H1 (cell line): Measurements from ENCODE around the gene CTXN1. TPM values are rescaled to one million over a fixed set of nuclear protein-coding genes. Genes with fewer than 3 reads are reported as not detected.

Experiments used
- ASH2L ChIP-seq: fragments of 200-600, 300-600 bp; sonication (generic); IDR thresholded peaks from one replicate; pipeline ENCODE4 v1.7.1; 2017; ENCODE audit warnings: low read length
- BACH1 ChIP-seq: IDR thresholded peaks from 2 replicates; pipeline ENCODE4 v1.6.1; 2012; ENCODE audit warnings: low read length, improper control_type of control experiment
- CBX8 ChIP-seq: fragments of 300-800, 300-1000 bp; sonication (generic); IDR thresholded peaks from 2 replicates; pipeline ENCODE4 v1.7.1; 2016; ENCODE audit warnings: low read depth, low read length, borderline replicate concordance
- CREB1 ChIP-seq: IDR thresholded peaks from 2 replicates; pipeline ENCODE4 v1.6.1; 2012; ENCODE audit warnings: inconsistent platforms
- EGR1 ChIP-seq: IDR thresholded peaks from 2 replicates; pipeline ENCODE4 v1.6.1; 2011; ENCODE audit warnings: low read depth, low read length, borderline replicate concordance
- EP300 ChIP-seq, 2 experiments: IDR thresholded peaks; 1 replicate in 1 of 2; 2 replicates in 1 of 2; pipeline ENCODE4 v1.6.1; 2011 to 2012; ENCODE audit warnings: low read depth in 2 of 2, low read length in 2 of 2, mild to moderate bottlenecking in 2 of 2, borderline replicate concordance in 1 of 2, inconsistent platforms in 1 of 2, moderate library complexity in 1 of 2
- FOSL1 ChIP-seq: IDR thresholded peaks from 2 replicates; pipeline ENCODE4 v1.6.1; 2011; ENCODE audit warnings: mild to moderate bottlenecking, low read depth, low read length, moderate library complexity; ENCODE audit not compliant: insufficient read depth
- JUN ChIP-seq: IDR thresholded peaks from 2 replicates; pipeline ENCODE4 v1.6.1; 2011; ENCODE audit warnings: low read depth, mild to moderate bottlenecking, improper control_type of control experiment, low read length
- JUND ChIP-seq: IDR thresholded peaks from 2 replicates; pipeline ENCODE4 v1.6.1; 2011; ENCODE audit warnings: mild to moderate bottlenecking, improper control_type of control experiment, low read length
- KDM1A ChIP-seq: fragments of 200-600, 300-600 bp; sonication (generic); IDR thresholded peaks from 2 replicates; pipeline ENCODE4 v1.7.1; 2016; ENCODE audit warnings: mild to moderate bottlenecking, low read length, borderline replicate concordance
- KDM5A ChIP-seq: fragments of 200-600 bp; IDR thresholded peaks from 2 replicates; pipeline ENCODE4 v1.7.1; 2012; ENCODE audit warnings: mild to moderate bottlenecking, low read length, inconsistent platforms, mixed read lengths
- NRF1 ChIP-seq: IDR thresholded peaks from 2 replicates; pipeline ENCODE4 v1.6.1; 2011; ENCODE audit warnings: mild to moderate bottlenecking, low read depth, low read length, improper control_type of control experiment
- POU5F1 ChIP-seq: IDR thresholded peaks from 2 replicates; pipeline ENCODE4 v1.6.1; 2011; ENCODE audit warnings: low read depth, mild to moderate bottlenecking, low read length, moderate library complexity
- RBBP5 ChIP-seq: IDR thresholded peaks from 2 replicates; pipeline ENCODE4 v1.7.1; 2012; ENCODE audit warnings: low read depth, mild to moderate bottlenecking, inconsistent platforms, low read length, moderate library complexity, borderline replicate concordance
- RFX5 ChIP-seq: IDR thresholded peaks from 2 replicates; pipeline ENCODE4 v1.6.1; 2011; ENCODE audit warnings: low read depth, low read length, improper control_type of control experiment, borderline replicate concordance
- RXRA ChIP-seq: IDR thresholded peaks from 2 replicates; pipeline ENCODE4 v1.6.1; 2011; ENCODE audit warnings: low read depth, mild to moderate bottlenecking, low read length, moderate library complexity; ENCODE audit not compliant: insufficient read depth
- SP4 ChIP-seq: IDR thresholded peaks from 2 replicates; pipeline ENCODE4 v1.6.1; 2012; ENCODE audit warnings: low read length, inconsistent platforms
- SUZ12 ChIP-seq: fragments of 200-600 bp; sonication (generic); IDR thresholded peaks from 2 replicates; pipeline ENCODE4 v1.6.1; 2012; ENCODE audit warnings: mild to moderate bottlenecking, inconsistent platforms, low read length, moderate library complexity, mixed read lengths
- TBP ChIP-seq: IDR thresholded peaks from 2 replicates; pipeline ENCODE4 v1.6.1; 2011; ENCODE audit warnings: low read depth, low read length, improper control_type of control experiment
- TCF12 ChIP-seq: IDR thresholded peaks from 2 replicates; pipeline ENCODE4 v1.6.1; 2011; ENCODE audit warnings: low read depth, mild to moderate bottlenecking, low read length
- polyA plus RNA-seq, 7 experiments: library from polyadenylated mRNA; depleted of rRNA in 3 of 7; stranded (reverse) in 5 of 7; unstranded in 2 of 7; fragments of >200 nt in 5 of 7; fragments of 200-250 nt in 2 of 7; gene quantifications; 1 replicate in 5 of 7; 2 replicates in 1 of 7; 4 replicates in 1 of 7; pipeline versions ENCODE4 v1.2.1 to v1.2.3, GENCODE V29; 2011 to 2013; ENCODE audit warnings: missing spikeins in 2 of 7, mixed read lengths in 2 of 7
- total RNA-seq: library from RNA; stranded (reverse); fragmentation: NEBNext Ultra II Directional; extraction: Animal tissue kit (Norgen Biotek cat#: 25700); gene quantifications from 2 replicates; pipeline ENCODE4 v1.2.1, GENCODE V29; 2021
- TF ChIP-seq, protein P1 (sequence below), 3 experiments: IDR thresholded peaks; 1 replicate in 2 of 3; 2 replicates in 1 of 3; pipeline versions ENCODE4 v1.5.1 to v1.6.1; 2011; ENCODE audit warnings: low read length in 3 of 3, mild to moderate bottlenecking in 3 of 3, inconsistent platforms in 2 of 3, low read depth in 1 of 3, moderate library complexity in 1 of 3; ENCODE audit not compliant: insufficient read depth in 1 of 3; ENCODE audit errors: control extremely low read depth in 1 of 3
- TF ChIP-seq, protein P2 (sequence below): IDR thresholded peaks from 2 replicates; pipeline ENCODE4 v1.6.1; 2011; ENCODE audit warnings: low read depth, mild to moderate bottlenecking, low read length; ENCODE audit not compliant: insufficient read depth

The CTXN1 gene
- total and polyA plus RNA-seq, 2 of the 8 experiments (the other 6 are each of a cell fraction or from before 2014, with no cell fraction given) = 16.4 to 58.0 TPM

DNA sequence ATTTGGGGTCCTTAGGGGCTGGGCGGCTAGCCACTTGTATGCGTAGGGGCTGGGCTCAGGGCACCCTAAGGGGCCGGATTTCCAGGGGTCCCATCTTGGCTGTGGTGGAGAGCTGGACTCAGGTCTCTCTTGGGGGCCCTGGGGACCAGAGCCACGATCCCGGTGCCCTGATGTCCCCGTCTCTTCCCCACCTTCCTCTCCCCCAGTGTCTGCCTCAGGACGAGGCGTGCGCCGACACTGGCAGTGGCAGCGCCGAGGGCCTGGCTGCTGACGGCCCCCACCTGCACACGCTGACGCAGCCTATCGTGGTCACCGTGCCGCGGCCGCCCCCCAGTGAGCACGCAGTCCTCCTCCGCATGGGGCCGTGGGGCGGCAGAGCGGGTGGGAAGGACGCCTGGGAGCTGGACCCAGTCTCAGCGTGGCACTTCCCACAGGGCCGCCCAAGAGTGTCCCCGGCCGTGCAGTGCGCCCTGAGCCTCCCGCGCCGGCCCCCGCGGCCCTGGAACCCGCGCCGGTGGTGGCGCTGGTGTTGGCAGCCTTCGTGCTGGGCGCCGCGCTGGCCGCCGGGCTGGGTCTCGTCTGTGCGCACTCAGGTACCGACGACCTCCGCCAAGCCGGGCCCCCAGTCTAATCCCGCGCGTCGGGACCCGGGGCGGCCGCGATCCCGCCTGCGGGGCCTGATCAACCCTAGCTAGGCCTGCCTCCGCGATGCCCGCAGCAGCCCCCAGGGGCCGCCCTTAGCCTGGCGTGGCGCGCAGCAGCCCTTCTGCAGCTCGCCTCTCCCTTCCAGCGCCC lies 8.5 kb downstream of the CTXN1 start (continued):
- no peak; the same call in 1 of the 2 replicates for TF ChIP-seq CREB1
- TF ChIP-seq, protein P1, sequence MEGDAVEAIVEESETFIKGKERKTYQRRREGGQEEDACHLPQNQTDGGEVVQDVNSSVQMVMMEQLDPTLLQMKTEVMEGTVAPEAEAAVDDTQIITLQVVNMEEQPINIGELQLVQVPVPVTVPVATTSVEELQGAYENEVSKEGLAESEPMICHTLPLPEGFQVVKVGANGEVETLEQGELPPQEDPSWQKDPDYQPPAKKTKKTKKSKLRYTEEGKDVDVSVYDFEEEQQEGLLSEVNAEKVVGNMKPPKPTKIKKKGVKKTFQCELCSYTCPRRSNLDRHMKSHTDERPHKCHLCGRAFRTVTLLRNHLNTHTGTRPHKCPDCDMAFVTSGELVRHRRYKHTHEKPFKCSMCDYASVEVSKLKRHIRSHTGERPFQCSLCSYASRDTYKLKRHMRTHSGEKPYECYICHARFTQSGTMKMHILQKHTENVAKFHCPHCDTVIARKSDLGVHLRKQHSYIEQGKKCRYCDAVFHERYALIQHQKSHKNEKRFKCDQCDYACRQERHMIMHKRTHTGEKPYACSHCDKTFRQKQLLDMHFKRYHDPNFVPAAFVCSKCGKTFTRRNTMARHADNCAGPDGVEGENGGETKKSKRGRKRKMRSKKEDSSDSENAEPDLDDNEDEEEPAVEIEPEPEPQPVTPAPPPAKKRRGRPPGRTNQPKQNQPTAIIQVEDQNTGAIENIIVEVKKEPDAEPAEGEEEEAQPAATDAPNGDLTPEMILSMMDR (IDR thresholded peaks at IDR 0.05; ENCODE audit: control extremely low read depth in 1 of 3, insufficient read depth in 1 of 3, low read depth in 1 of 3, low read length in 3 of 3) = peak; percentile 70 to 81 (median 74)
- TF ChIP-seq BACH1 = no peak; the same call in 1 of the 2 replicates
- no peak for TF ChIP-seq FOSL1
- no peak for TF ChIP-seq EGR1
- TF ChIP-seq ASH2L = no peak
- TF ChIP-seq RBBP5 = peak; percentile 17; the same call in 1 of the 2 replicates
- TF ChIP-seq KDM5A = no peak
- no peak for TF ChIP-seq RXRA
- TF ChIP-seq JUN = no peak
- TF ChIP-seq TCF12 = no peak
- TF ChIP-seq JUND = no peak
- TF ChIP-seq SP4 = no peak
- TF ChIP-seq, protein P2, sequence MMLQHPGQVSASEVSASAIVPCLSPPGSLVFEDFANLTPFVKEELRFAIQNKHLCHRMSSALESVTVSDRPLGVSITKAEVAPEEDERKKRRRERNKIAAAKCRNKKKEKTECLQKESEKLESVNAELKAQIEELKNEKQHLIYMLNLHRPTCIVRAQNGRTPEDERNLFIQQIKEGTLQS = no peak
- no peak for TF ChIP-seq TBP
- no peak for TF ChIP-seq KDM1A
- TF ChIP-seq EP300 (IDR thresholded peaks at IDR 0.05; ENCODE audit: borderline replicate concordance in 1 of 2, low read depth in 2 of 2, low read length in 2 of 2) = no peak
- TF ChIP-seq NRF1 = no peak
- TF ChIP-seq POU5F1 = no peak
- no peak for TF ChIP-seq RFX5
- no peak for TF ChIP-seq CBX8
- TF ChIP-seq SUZ12 = peak; percentile 64
